HFFc6 (cell line): ENCODE measurements around the gene SWI5. TPM values are rescaled to one million over a fixed set of nuclear protein-coding genes. Genes with fewer than 3 reads are reported as not detected.

Experiments
- DNase-seq: peaks from one replicate; pipeline ENCODE4 v3.0.0-alpha.2; 2018
- H3K27ac Mint-ChIP-seq: 2 replicates; pipeline ENCODE4 v1.8.0; 2020; ENCODE audit warnings: mild to moderate bottlenecking, mixed read lengths
- H3K27me3 Mint-ChIP-seq: 2 replicates; pipeline ENCODE4 v1.8.0; 2021; ENCODE audit warnings: mild to moderate bottlenecking, moderate library complexity, mixed read lengths; ENCODE audit not compliant: insufficient read depth
- H3K36me3 Mint-ChIP-seq: 2 replicates; pipeline ENCODE4 v1.8.0; 2021; ENCODE audit warnings: low read depth, mixed read lengths
- H3K4me1 Mint-ChIP-seq: 2 replicates; pipeline ENCODE4 v1.8.0; 2020; ENCODE audit warnings: low read depth, mixed read lengths
- H3K4me3 Mint-ChIP-seq: 2 replicates; pipeline ENCODE4 v1.8.0; 2020; ENCODE audit warnings: mild to moderate bottlenecking, moderate library complexity, mixed read lengths
- H3K9me3 Mint-ChIP-seq: 2 replicates; pipeline ENCODE4 v1.8.0; 2020; ENCODE audit warnings: mild to moderate bottlenecking, mixed read lengths
- total RNA-seq, 6 experiments: library from RNA; stranded (reverse); fragmentation: NEBNext Ultra II Directional; extraction: Animal tissue kit (Norgen Biotek cat#: 25700); gene quantifications; 2 replicates in 1 of 6; 3 replicates in 5 of 6; pipeline ENCODE4 v1.2.3, GENCODE V29; 2021
- TF ChIP-seq, protein P1 (sequence below): fragments of 200-600 bp; sonication (generic); IDR thresholded peaks from 2 replicates; pipeline ENCODE4 v1.5.0; 2021; ENCODE audit warnings: antibody characterized with exemption, mild to moderate bottlenecking

SWI5 gene
- total RNA-seq, 6 experiments from 2014 or later: 40.7 to 46.7 (median 41.9) TPM

DNA sequence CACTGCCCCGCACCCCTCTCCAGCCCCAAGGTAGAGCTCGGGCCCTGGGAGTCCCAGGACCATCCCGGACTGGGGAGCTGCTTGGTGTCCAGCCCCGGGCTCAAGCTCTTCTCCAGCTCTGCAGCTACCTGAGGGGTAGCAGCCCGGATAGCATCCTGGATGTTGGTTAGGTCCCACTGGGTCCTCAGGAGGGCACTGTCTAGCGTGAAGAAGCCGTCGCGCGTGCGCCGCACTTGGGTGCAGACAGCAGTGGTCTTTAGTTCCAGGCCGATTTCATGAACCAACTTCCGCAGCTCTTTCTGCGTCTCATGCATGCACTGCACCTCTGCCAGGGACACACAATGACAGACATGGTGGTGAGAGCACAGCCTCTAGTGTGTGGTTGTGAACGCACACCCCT is 33.5 kb downstream of the SWI5 start:
- TF ChIP-seq, protein P1, sequence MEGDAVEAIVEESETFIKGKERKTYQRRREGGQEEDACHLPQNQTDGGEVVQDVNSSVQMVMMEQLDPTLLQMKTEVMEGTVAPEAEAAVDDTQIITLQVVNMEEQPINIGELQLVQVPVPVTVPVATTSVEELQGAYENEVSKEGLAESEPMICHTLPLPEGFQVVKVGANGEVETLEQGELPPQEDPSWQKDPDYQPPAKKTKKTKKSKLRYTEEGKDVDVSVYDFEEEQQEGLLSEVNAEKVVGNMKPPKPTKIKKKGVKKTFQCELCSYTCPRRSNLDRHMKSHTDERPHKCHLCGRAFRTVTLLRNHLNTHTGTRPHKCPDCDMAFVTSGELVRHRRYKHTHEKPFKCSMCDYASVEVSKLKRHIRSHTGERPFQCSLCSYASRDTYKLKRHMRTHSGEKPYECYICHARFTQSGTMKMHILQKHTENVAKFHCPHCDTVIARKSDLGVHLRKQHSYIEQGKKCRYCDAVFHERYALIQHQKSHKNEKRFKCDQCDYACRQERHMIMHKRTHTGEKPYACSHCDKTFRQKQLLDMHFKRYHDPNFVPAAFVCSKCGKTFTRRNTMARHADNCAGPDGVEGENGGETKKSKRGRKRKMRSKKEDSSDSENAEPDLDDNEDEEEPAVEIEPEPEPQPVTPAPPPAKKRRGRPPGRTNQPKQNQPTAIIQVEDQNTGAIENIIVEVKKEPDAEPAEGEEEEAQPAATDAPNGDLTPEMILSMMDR: no peak
- no peak overlapping the region for H3K4me3 Mint-ChIP-seq
- peaks cover 1% of the 10 kb centered on the region for H3K27me3 Mint-ChIP-seq
- no peak overlapping the region for H3K27ac Mint-ChIP-seq
- no peaks in the 10 kb centered on the region for H3K9me3 Mint-ChIP-seq
- H3K4me1 Mint-ChIP-seq: peaks cover 39% of the 10 kb centered on the region
- H3K36me3 Mint-ChIP-seq: peaks cover 21% of the 10 kb centered on the region
- DNase-seq: no peak

DNA sequence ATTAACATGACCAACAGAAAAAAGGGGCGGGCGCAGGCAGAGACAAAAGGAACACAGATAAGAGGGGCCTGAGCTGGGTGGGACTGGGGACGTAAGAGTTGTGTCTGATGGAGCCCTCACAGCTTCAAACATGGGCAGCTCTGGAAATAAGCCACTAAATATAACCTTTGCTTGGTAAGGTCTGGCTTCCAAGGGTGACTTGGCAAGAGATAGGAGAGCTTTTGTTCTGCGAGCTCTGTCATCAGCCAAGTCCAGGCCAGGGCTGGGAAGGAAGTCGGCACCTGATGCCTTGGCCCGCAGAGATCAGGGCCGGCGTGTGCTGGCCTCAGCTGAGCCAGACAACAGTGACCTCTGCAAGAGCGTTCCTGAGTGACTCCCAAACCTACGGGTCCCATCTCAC is 34.4 kb downstream of the SWI5 start:
- Mint-ChIP-seq H3K4me1 (peaks cover 32% of the 10 kb centered on the region), H3K36me3 (peaks cover 21% of the 10 kb centered on the region), H3K27ac (no peak overlapping the region), H3K9me3 (no peaks in the 10 kb centered on the region), H3K27me3 (no peaks in the 10 kb centered on the region; the same call in none of the 2 replicates), H3K4me3 (no peak overlapping the region)
- TF ChIP-seq, protein P1: no peak
- DNase-seq: no peak

DNA sequence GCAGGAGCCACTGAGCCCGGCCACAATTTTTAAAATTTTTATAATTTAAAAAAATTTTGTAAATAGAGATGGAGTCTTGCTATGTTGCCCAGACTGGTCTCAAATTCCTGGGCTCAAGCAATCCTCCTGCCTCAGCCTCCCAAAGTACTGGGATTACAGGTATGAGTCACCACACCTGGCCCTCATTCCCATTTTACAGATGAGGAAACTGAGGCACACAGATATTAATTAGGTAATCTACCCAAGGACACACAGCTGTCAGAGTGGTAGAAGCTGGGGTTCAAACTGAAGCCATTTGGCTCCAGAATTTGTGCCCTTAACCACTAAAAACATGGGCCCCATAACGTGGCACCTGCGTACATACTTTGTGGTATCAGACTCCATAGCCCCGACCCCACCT is 38.6 kb downstream of the SWI5 start:
- Mint-ChIP-seq H3K36me3 (peaks cover 10% of the 10 kb centered on the region), H3K27ac (no peak overlapping the region), H3K4me3 (no peak overlapping the region), H3K9me3 (no peaks in the 10 kb centered on the region), H3K4me1 (no peaks in the 10 kb centered on the region), H3K27me3 (no peaks in the 10 kb centered on the region; the same call in 1 of the 2 replicates)
- DNase-seq: no peak
- TF ChIP-seq, protein P1: no peak

DNA sequence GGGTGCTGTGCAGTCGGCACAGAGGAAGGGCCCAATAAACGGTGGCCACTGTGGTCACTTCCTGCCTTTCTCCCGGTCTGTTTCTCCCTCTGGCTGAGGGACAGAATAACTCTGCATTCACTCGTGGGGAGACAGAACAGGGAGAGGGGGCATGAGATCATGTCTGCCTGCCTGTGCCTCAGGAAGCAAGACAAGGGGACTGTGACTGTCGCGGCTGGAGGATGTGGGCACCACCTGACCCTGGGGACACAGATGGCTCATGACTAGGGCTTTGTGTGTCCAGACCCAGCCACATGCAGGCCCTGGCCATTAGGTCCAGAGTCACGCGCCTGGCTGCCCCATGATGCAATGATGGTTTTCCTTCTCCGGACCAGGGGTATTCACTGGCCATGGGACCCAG is 40.3 kb downstream of the SWI5 start:
- no peaks in the 10 kb centered on the region for H3K9me3 Mint-ChIP-seq
- no peaks in the 10 kb centered on the region; the same call in 1 of the 2 replicates for H3K27me3 Mint-ChIP-seq
- no peaks in the 10 kb centered on the region for H3K4me1 Mint-ChIP-seq
- no peak overlapping the region for H3K4me3 Mint-ChIP-seq
- peaks cover 4% of the 10 kb centered on the region for H3K36me3 Mint-ChIP-seq
- no peak for DNase-seq
- no peak overlapping the region for H3K27ac Mint-ChIP-seq
- TF ChIP-seq, protein P1: no peak

DNA sequence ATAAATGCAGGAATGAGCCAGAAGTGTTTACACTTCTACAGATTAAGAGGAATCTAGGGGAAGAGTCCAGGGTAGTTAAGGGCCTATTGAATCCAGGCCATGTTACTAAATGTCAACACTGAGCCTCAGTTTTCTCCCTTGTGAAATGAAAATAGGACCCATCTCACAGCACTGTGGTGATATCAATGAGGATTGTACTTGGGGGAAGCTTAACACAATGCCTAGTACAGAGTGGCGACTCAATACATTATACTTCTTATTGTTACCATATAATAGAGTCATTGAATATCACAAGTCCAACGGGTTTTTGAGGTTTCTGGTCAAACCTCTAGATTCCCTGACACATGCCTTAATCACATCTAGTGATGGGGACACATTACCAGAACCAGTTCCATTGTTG is 41.6 kb downstream of the SWI5 start:
- H3K4me1 Mint-ChIP-seq: no peaks in the 10 kb centered on the region
- H3K4me3 Mint-ChIP-seq: no peak overlapping the region
- H3K27ac Mint-ChIP-seq: no peak overlapping the region
- TF ChIP-seq, protein P1: no peak
- H3K36me3 Mint-ChIP-seq: no peaks in the 10 kb centered on the region
- no peaks in the 10 kb centered on the region for H3K9me3 Mint-ChIP-seq
- no peak for DNase-seq
- no peaks in the 10 kb centered on the region; the same call in 1 of the 2 replicates for H3K27me3 Mint-ChIP-seq

DNA sequence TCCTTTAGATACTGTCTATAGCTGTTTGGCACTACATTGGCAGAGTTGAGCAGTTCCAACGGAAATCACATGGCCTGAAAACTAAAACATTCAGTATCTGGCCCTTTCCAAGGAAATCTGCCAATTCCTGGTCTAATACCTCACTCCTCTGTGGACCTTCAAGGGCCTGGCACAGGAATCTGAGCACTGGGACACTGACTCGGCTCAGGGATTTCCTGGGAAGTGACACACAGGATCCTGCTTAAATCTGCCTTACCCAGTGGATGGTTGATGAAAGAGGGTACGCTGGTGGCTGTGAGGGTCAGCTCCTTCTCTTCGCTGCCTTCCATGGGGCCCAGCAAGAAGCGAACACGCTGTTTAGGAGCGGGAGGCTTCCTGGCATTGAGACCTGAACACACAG is 45.3 kb downstream of the SWI5 start:
- Mint-ChIP-seq H3K4me3 (peak overlapping the region; percentile 95), H3K9me3 (no peaks in the 10 kb centered on the region), H3K4me1 (peaks cover 5% of the 10 kb centered on the region; the same call in 1 of the 2 replicates), H3K27me3 (peaks cover 2% of the 10 kb centered on the region), H3K27ac (no peak overlapping the region), H3K36me3 (peaks cover 9% of the 10 kb centered on the region; the same call in 1 of the 2 replicates)
- DNase-seq: no peak
- TF ChIP-seq, protein P1: no peak
